Raji (cell line): ENCODE data around the gene C8G.

Experiments used
- POLR2A ChIP-seq: IDR thresholded peaks from 2 replicates; pipeline ENCODE4 v1.6.1; 2011; ENCODE audit warnings: low read depth, low read length, control low read depth; ENCODE audit not compliant: insufficient read depth

Gene C8G

DNA sequence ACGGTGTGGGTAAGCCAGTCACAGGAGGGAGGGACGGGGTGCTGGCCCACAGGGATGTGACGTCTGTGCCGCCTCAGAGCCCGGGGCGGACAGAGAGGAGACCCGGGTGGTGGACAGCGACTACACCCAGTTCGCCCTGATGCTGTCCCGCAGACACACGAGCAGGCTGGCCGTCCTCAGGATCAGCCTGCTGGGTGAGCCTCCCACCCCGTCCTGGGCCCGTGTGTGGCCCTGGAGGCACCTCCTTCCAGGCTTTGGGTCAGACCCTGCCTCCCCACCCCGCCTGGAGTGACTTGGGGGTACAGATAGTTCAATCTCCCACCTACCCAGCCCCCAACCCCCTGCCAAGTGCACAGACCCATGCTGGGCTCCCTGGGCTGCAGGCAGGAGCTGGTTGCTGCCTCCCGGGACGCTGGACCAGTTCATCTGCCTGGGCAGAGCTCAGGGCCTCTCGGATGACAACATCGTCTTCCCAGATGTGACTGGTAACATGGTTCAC, 8.8 kb downstream of the C8G start:
- TF ChIP-seq POLR2A: no peak

DNA sequence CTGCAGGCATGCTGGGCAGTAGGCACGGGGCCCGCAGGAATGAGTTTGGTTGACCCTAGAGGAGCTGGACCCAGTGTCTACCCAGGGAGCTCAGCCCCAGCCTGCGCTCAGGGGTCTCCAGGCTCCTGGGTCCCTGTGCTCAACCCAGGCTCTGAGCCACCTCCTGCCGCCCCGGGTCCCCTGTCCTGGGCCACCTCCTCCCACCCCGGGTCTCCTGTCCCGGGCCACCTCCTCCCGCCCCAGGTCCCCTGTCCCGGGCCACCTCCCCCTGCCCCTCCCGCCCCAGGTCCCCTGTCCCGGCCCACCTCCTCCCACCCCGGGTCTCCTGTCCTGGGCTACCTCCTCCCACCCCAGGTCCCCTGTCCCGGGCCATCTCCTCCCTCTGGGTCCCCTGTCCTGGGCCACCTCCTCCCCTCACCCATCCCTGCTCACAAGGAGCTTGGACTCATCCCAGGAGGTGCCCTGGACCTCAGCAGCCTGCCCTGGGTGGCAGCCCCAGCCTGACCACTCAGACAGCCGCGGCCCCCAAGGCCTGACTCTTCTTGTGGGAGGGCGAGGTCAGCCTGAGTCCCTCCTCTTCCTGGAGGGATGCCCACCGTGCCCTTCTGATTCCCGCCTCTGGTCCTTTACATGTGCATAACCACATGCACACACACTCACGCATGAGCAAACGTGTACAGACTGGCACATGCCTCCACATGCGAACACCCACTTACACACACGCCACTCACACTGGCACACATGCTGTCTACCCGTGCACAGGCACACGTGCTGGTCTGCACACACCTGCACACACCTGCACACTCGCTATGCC, 9.4 kb downstream of the C8G start:
- no peak for TF ChIP-seq POLR2A

DNA sequence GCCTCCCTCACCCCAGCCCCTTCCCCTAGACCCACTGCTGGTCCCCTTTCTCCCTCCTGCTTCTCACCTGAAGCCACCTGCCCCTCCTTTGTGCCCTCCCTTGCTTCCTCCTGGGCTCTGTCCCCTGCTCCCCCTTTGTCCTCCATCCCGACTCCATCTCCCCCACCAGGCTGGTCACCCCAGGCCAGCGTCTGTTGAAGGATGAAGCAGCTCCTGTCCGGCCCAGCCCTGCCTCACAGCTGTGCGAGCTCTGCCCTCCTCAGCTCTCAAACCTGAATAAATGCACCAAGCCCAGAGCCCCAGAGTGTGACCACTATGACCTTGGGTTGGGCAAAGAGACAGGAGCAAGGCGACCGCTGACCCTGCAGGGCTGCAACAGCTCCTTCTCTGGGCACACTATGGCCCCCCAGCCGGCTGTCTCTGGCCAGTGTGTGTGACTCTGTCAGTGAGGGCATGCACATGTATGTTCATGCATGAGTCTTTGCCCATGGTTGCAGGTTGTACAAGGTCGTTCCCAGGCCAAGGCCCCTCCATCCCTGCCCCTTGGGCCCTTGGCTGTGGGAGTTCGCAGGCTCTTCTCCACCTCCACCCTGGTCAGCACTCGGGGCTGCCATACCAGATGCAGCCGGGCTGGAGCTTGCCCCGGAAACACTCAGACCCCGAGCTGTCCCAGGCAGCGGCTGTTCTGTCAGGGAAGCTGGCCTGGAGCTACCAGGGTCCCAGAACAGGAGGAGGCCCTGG, 10.3 kb downstream of the C8G start:
- no peak for TF ChIP-seq POLR2A

DNA sequence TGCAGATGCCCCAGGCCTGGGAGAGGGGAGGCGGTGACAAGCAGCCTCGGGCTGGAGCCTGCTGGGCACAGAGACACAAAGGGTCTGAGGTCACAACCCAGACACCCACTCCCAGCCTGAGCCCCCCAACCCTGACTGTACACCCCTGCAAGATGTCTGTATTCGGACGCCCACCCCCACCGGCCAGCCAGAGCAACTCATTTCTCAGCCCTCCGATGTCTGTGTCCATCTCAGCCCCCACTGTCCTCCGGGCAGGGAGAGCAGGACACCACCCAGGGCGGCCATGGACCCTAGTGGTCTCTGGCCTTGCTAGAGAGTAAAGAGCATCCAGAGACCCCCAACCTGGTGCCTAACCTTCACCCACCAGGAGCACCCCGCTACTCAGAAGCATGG, 10.9 kb downstream of the C8G start:
- no peak for TF ChIP-seq POLR2A

DNA sequence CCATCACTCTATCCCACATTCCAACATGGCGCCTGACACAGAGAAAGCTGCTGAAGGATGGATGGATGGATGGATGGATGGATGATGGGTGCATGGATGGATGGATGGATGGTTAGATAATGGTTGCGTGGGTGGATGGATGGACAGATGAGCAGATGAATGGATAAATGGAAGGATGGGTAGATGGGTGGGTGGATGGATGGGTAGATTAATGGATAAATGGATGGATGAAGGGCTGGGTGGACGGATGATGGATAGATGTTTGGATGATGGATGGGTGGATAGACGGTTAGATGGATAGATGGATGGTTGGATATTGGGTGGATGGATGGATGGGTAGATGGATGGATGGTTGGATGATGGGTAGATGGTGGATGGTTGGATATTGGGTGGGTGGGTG, 11.6 kb downstream of the C8G start:
- TF ChIP-seq POLR2A: no peak

DNA sequence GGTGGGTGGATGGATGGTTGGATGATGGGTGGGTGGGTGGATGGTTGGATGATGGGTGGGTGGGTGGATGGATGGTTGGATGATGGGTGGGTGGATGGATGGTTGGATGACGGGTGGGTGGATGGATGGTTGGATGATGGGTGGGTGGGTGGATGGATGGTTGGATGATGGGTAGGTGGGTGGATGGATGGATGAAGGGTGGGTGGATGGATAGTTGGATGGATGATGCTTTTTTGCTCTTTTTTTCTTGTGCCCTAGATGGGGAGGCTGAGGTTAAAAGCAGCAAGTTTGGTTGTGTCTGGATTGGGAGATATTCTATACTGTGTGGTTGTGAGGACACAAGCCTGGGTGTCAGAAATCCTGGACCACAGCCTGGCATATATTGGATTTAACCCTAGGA, 12.4 kb downstream of the C8G start:
- TF ChIP-seq POLR2A: no peak

DNA sequence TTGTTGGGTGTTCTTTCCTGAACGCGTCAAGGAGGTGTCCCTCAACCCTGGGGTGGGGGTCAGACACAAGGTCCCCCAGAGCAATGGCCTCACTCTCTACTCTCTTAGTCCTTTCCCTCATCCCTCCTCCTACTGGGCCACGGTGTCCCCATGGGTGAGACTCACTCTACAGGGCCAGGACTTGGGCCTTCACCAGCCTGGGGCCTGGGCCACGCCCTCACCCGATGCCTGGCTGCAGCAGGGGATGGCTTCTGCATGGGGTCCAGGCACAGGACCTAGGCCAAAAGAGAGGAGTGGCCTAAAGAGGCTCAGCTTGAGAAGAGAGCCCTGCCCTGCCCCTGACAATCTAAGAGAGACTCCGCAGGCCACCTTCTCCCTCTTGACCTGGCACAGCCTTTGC, 12.9 kb downstream of the C8G start:
- no peak for TF ChIP-seq POLR2A

DNA sequence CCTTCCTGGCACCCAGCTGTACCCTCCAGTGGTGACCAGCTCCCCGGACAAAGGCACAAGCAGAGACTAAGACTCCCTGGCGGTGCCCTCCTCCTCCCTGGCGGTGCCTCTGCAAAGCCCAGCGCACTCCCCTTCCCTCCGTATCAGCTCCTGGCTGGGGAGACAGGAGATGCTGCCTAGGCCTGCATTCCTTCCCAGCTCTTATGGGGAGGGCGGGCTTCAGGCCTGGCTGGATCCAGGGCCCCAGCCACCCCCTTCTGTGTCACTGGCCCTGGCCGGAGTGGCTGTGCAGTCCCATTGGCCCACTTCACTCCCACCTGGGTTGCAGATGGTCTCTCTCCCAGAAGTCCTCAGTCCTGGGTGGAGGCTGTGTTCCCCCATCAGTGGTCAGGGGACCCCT, 13.4 kb downstream of the C8G start:
- no peak for TF ChIP-seq POLR2A

DNA sequence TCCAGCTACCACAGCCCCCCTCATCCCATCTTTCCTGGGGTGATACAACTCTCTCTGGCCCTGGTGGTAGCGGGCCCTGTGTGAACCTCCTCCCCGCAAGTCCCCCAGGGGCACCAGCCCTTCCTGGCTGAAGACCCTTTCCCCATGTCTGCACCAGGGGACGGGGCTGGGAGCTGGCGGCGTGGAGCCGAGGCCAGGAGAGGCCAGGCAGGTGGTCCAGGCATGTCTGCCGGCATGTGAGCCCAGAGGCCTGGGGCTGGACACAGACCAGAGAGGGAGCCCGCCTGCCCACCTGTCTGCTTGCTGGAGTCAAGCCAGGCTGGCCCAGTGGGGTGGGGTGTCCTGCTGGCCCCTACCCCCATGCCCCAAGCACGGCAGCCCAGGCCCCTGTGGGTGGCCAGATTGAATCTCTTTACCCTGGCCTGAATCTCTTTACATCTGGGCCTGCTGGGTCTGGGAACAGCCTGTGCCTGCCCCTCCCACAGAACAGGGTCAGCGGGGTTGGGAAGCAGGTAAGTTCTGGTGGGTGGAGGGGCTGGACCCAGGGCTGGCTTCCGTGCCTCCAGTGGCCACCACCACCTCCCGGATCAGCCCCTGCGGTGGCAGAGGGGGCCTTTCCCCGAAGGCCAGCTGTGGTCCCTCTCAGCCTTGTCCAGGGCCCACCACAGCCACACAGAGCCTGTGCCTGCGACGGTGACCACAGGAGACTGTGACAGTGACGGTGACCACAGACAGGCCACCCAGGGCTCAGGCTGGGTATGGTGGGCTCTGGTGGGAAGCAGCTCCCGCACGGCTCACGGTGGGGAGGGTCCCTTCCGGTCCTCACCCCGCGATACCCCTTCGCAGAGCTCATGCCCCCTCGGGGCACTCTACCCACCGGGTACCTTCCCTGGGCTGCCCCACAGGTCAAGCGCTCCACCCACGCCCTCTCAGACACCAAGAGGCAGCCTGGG, 14.1 kb downstream of the C8G start:
- TF ChIP-seq POLR2A: no peak

DNA sequence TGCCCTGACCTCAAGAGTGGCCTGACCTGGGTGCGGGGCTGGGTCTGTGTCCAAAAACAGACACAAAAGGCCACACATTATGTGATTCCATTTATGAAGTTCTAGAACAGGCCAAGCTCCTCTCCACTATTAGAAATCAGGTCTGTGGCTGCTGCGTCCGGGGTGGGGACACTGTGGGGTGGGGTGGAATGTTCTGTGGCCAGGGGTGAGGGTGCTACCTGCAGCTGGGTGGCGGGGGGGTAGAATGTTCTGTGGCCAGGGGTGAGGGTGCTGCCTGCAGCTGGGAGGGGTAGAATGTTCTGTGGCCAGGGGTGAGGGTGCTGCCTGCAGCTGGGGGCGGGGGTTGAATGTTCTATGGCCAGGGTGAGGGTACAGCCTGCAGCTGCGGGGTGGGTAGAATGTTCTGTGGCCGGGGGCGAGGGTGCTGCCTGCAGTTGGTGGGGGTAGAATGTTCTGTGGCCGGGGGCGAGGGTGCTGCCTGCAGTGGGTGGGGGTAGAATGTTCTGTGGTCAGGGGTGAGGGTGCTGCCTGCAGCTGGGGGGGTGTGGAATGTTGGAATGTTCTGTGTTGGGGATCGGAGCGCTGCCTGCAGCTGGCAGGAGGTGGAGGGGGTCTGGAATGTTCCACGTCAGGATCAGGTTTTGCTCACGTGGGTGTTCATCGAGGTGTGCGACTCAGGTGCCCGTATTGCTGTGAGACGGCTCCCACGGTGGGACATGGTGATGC, 15.3 kb downstream of the C8G start:
- no peak for TF ChIP-seq POLR2A

DNA sequence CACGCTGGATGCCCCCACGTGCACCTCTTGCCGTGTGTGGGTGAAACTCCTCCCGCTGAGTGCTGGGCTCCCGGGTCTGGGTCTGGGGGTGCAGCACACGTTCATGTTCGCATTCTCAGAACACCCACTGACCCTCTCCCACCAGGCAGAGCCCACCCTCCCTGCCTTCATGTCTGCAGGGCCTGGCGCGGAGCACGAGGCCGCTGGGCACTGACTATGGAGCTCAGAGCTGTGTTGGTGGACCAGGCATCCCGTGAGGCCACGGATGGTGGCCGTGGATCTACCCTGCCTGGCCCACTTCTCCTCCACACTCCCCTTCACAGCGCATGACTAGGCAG, 15.9 kb downstream of the C8G start:
- TF ChIP-seq POLR2A: no peak

DNA sequence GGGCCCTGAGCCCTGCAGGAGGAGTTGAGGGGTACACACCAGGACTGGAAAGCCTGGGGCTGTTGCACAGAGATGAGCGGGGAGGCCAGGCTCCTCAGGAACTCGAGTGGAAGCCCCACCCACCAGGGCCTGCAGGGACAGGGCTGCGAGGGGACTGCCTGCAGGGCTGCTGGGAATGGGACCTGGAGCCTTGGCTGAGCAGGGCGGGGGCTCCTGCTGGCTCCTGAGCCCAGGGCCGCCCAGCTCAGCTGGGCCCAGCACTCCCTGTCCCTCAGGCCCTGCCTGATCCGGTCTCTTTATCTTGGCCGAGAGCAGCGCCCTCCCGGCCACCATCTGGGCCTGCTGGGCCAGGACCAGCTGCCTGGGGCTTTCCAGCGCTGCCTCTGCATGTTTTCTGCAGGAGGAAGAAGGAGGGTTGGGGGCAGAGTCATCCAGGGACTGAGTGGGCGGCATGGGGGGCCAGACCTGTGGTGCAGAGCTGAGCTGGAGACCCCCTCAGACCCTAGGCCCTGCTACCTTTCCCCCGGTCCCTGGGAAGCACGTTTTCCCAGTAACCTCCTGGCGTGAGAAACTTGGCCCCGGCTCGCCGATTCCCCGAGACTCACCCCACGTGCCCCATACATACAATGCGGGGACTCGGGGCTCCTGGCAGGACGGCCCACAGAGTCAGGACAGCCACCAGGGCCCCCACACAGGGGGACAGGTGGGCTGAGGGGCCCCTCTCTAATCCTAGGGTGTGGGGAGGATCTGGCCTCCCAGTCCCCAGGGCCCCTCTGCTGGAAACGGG, 16.4 kb downstream of the C8G start:
- no peak for TF ChIP-seq POLR2A

DNA sequence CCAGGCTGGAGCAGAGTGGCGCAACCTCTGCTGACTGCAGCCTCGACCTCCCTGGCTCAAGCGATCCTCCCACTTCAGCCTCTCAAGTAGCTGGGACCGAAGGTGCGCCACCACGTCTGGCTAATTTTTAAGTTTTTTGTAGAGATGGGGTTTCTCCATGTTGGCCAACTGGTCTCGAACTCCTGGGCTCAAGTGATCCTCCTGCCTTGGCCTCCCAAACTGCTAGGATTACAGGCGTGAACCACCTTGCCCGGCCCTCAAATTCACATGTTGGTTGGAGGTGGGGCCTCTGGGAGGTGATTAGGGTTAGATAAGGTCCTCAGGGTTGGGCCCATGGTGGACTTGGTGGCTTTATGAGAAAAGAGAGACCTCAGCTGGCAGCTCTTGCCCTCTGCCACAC, 17.1 kb downstream of the C8G start:
- no peak for TF ChIP-seq POLR2A

DNA sequence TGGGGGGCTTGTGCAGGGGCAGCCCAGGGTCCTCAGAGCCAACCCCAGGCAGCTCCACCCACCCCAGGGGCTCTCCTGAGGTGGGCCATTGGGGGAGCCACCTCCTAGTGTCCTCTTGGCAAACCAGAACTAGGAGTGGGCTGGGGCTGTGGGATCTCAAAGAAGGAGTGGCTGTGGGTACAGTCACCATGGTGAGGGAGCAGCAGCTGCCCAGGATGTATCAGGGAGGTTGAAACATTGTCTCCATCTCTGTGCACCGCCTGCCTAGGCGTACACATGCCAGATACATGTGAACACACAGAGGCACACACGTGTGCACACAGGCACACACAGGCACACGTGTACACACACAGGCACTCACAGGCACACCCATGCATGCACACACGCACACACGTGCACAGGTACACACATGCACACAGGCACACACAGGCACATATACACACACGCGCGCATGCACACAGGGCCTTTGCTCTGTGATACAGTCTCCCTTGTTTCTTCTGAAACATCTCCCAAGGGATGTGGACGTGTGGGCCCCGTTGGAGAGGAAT, 17.7 kb downstream of the C8G start:
- TF ChIP-seq POLR2A: no peak
